Activated T-helper 17 cell treated with anti-CD3 and anti-CD28 coated beads, Interleukin-2, amount 50 U/mL, for 72 hours (primary cell): ENCODE measurements around the gene PTGIR. TPM values are rescaled to one million over a fixed set of nuclear protein-coding genes. Genes with fewer than 3 reads are reported as not detected.

Experiments
- ATAC-seq: fragments of 150-1000 bp; cut with Tn5 transposase; replicated peaks from 2 replicates; pipeline ENCODE4 v1.10.0; 2021; ENCODE audit warnings: mild to moderate bottlenecking, moderate library complexity
- H3K27ac Mint-ChIP-seq: one replicate; pipeline ENCODE4 v1.8.0; 2022; ENCODE audit warnings: mixed read lengths
- H3K27me3 Mint-ChIP-seq: one replicate; pipeline ENCODE4 v1.8.0; 2022; ENCODE audit warnings: mixed read lengths
- H3K36me3 Mint-ChIP-seq: one replicate; pipeline ENCODE4 v1.8.0; 2022; ENCODE audit warnings: low read depth, mild to moderate bottlenecking, mixed read lengths
- H3K4me1 Mint-ChIP-seq: one replicate; pipeline ENCODE4 v1.8.0; 2022; ENCODE audit warnings: mixed read lengths
- H3K4me3 Mint-ChIP-seq: one replicate; pipeline ENCODE4 v1.8.0; 2022; ENCODE audit warnings: mild to moderate bottlenecking, mixed read lengths
- H3K9me3 Mint-ChIP-seq: one replicate; pipeline ENCODE4 v1.8.0; 2022; ENCODE audit warnings: mixed read lengths
- total RNA-seq, 2 donors: library from RNA; stranded (reverse); gene quantifications; one replicate each; pipeline ENCODE4 v1.2.3, GENCODE V29; 2022

PTGIR gene
- total RNA-seq, 2 donors from 2014 or later = 1.3 to 12.9 TPM

DNA sequence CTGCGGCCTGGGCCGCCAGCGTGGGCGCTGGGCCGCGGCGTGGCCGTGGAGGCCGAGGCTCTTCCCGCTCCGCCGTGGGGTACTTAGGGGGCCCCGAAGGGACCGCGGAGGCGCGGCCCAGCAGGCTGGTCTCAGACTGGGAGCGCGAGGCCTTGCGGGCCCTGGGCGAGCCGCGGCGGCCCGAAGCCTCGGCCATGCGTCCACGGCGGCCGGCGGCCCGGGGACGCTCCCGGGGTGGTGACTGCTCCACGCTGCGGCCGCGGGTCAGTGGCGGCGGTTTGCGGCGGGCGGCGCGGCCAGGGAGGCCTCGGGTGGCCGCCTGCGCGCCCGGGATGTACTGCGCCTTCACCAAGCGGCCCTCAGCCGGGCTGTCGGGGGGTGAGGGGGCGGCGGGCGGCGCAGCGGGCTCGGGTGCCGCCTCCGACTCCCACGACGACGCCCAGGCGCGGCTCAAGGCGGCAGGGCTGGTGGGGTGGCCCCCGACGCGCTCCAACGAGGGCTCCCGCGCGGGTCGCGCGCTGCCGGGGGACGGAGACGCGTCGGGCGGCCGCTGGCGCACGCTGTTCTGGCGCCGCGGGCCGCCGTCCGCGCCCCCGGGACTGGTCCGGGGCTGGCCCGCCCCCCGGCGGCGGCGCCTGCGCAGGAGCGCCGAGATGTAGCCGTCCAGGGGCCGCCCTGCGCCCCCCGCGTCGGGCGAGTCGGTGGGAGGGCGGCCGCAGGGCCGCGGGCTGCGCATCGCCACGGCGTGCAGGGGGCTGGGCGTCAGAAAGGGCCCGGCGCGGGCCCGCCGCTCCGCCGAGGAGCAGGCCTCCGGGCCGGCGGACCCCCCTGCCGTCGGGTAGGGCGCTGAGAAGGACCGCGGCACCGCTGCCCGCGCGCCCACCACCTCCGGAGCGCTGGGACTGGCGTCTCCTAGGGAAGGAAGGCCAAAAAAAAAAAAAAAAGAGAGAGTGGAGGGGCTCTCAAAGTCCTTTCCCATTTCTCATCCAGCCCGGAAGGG, 24.4 kb upstream of the PTGIR start:
- no peak for ATAC-seq
- H3K4me3 Mint-ChIP-seq = no peak overlapping the region
- peaks cover 5% of the 10 kb centered on the region for H3K4me1 Mint-ChIP-seq
- H3K27me3 Mint-ChIP-seq = peaks cover 34% of the 10 kb centered on the region
- no peak overlapping the region for H3K27ac Mint-ChIP-seq
- peaks cover 18% of the 10 kb centered on the region for H3K36me3 Mint-ChIP-seq
- no peaks in the 10 kb centered on the region for H3K9me3 Mint-ChIP-seq

DNA sequence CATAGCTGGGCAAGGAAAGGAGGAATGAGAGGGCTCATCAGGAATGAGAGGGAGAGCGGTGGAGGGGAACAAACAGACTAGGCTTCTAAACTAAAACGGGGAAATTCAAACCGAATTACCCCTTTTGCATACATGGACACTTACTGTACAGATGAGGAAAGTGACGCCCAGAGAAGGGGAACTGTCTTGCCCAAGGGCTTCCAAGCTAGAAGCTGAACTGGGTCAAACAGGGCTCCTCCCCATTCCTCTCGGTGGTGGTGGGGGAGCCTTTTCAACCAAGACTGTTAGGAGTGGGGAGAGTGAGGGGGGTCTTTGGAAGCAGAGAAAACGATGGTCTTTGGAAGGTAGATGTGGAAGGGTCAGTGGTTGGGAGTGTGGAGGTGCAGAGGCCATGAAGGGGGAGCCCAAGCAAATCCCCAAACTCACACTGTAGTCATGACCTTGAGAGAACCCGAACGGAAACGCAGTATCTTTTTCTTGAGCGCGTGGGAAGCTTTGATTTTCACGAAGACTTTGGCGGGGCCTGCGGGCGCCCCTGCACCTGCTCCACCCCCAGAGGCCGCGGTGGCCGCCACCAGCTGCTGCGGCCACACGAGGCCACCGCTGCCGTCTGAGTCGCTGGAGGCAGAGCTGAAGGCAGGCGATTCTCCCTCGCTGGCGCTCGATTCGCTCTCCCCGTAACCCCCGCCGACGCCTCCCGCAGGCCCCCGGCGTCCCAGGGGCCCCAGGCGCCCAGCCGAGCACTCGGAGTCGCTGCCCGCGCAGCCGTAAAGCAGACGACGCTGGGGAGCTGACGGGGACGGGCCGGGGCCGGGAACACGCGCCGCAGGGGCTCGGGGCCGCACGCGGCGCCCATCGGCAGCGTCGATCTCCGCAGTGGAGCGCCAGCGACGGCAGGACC, 23.4 kb upstream of the PTGIR start:
- peak overlapping the region; percentile 31 for H3K4me3 Mint-ChIP-seq
- peak; percentile 50 for ATAC-seq
- peaks cover 5% of the 10 kb centered on the region for H3K4me1 Mint-ChIP-seq
- peaks cover 18% of the 10 kb centered on the region for H3K36me3 Mint-ChIP-seq
- H3K27ac Mint-ChIP-seq = no peak overlapping the region
- peaks cover 30% of the 10 kb centered on the region for H3K27me3 Mint-ChIP-seq
- no peaks in the 10 kb centered on the region for H3K9me3 Mint-ChIP-seq

DNA sequence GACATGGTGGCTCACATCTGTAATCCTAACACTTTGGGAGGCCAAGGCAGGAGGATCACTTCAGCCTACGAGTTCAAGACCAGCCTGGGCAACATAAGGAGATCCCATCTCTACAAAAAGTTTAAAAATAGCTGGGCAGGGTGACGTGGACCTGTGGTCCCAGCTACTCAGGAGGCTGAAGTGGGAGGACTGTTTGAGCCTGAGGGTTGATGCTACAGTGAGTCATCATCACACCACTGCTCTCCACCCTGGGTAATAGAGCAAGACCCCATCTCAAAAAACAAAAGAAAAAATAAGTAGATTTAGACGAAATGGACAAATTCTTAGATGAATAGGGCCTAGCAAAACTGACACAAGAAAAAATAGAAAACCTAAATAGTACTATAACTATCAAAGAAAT, 21.5 kb upstream of the PTGIR start:
- ATAC-seq = peak; percentile 39
- Mint-ChIP-seq H3K4me3 (no peak overlapping the region), H3K27ac (no peak overlapping the region), H3K4me1 (peaks cover 5% of the 10 kb centered on the region), H3K9me3 (no peaks in the 10 kb centered on the region), H3K36me3 (peaks cover 18% of the 10 kb centered on the region), H3K27me3 (peaks cover 24% of the 10 kb centered on the region)

DNA sequence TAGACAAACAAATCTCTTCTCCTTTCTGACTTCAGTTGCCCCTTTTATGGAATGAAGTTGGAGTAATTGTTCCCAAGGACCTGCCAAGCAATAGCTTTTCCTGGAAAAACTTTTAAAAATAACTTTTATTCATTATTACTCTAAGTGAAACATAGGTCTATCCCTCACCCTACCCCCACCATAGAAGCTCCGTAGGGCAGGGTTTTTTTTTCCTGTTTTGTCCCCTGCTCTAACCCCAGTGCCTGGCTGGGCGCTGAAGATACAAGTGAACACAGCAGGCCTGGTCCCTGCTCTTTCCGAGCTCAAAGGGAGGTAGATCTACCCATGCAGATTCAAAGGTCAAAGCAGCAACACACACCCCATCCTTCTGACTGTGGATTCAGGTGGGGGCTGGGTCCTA, 19.8 kb upstream of the PTGIR start:
- H3K36me3 Mint-ChIP-seq = peaks cover 8% of the 10 kb centered on the region
- peaks cover 5% of the 10 kb centered on the region for H3K4me1 Mint-ChIP-seq
- H3K27me3 Mint-ChIP-seq = peaks cover 19% of the 10 kb centered on the region
- H3K27ac Mint-ChIP-seq = no peak overlapping the region
- no peaks in the 10 kb centered on the region for H3K9me3 Mint-ChIP-seq
- H3K4me3 Mint-ChIP-seq = no peak overlapping the region
- ATAC-seq = no peak

DNA sequence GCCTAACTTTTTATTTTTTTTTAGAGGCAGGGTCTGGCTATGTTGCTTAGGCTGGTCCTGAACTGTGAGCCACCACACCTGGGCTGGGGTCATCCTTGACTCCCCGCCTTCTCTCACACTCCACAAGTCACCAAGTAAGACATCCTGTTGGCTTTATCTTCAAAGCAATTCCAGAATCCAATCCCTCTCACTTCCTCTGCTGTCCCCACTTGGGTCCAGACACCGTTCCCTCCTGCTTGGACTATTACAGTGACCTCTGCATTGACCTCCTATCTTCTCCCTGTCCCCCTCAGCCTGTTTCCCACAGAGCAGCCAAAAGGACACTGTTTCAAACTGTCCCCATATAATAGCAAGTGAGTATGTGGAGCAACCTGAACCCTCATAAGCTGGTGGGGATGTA, 15.8 kb upstream of the PTGIR start:
- Mint-ChIP-seq H3K27ac (no peak overlapping the region), H3K4me3 (no peak overlapping the region), H3K4me1 (no peaks in the 10 kb centered on the region), H3K27me3 (peaks cover 5% of the 10 kb centered on the region), H3K9me3 (no peaks in the 10 kb centered on the region), H3K36me3 (no peaks in the 10 kb centered on the region)
- ATAC-seq = no peak

DNA sequence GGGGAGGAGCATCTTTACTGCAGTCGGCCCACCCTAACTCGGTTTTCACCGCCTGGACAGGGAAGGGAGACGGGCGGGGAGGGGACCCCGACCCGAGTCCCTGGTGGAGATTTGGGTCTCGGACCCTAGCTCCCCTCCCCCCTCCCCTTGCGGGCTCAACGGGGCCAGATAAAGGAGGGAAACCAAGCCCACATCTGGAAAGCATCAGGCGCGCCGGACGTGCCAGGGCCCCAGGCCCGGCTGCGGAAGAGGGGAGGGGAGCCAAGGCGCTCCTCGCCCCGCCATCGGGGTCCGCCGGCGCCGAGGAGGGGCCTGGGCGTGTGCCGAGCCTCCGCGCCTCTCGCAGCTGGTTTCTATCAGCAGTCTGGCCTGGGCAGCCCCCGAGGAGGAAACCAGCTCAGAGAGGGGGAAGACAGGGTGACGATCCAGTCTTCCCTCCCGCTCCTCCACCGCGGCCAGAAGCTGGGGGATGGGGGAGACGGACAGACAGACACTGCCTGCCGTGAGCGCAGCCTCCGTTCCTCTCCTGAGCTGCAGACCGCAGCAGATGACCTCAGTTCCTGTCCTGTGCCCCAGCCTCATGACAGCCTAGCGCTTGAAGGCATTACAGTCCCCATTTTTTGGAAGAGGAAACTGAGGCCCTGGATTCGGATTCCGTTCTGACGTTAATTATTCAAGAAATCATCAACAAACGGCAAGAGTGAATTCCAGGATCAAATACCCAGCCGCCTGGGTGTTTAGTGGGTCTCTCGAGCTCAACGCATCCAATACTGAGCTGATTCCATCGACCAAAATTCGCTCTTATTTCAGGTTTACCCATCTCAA, 14.7 kb upstream of the PTGIR start:
- Mint-ChIP-seq H3K4me1 (no peaks in the 10 kb centered on the region), H3K4me3 (no peak overlapping the region), H3K27ac (no peak overlapping the region), H3K9me3 (no peaks in the 10 kb centered on the region), H3K27me3 (peaks cover 4% of the 10 kb centered on the region), H3K36me3 (no peaks in the 10 kb centered on the region)
- peak; percentile 10 for ATAC-seq

DNA sequence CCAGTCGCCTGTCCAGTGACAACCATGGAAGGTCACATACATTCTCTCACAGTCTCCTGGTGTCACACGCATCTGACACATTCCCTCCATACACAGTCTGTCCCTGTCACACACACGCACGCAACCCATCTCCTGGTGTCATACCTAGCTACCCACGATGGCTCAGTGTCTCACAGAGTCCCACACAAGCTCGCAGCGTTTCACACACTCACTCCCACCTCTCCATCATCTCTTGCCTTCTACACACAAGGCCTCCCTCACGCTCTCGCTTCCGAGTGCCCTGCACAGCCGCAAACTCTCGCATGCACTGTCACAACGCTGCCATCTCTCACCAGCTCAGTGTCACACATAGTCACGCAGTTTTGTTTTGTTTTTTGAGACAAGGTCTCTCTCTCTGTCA, 12.3 kb upstream of the PTGIR start:
- ATAC-seq = no peak
- H3K36me3 Mint-ChIP-seq = peaks cover 6% of the 10 kb centered on the region
- H3K27ac Mint-ChIP-seq = no peak overlapping the region
- H3K9me3 Mint-ChIP-seq = no peaks in the 10 kb centered on the region
- H3K4me3 Mint-ChIP-seq = no peak overlapping the region
- H3K4me1 Mint-ChIP-seq = peaks cover 10% of the 10 kb centered on the region
- H3K27me3 Mint-ChIP-seq = peaks cover 4% of the 10 kb centered on the region

DNA sequence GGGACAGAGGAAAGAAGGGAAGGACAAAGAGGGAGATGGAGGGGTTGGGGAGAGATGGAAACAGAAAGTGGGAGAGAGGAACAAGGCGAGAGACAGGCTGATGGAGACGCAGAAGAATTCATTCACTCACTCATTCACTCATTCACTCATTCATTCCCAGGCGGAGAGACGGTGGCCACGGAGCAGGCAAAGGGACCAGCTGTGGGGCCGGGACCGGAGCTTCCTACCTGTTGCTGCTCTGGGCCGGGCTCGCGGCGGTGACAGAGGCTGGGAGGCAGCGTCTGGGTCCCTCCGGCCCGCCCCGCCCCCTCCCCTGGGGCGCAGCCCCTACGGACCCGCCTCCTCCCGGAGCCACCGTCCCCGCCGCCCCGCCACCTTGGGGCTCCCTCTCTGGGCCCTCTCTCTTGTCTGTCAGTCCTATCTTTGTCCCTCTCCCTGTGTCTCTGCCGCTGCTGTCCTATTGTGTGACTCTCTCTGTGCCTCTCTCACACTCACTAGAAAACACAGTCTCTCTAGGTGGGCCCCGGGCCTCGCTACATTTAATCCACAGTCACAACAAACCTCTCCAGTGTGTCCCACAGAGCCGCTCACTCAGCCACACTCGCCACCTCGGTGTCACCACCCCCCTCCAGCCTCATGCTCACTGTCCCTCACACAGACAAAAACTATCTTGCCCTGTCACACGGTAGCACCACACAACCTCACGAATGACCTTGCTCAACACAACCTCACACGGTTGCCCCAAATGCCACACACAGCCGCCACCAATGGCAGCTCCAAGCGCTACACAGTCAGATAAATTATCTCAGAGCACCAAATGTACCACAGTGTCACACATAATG, 11.3 kb upstream of the PTGIR start, which contains the start of gene GNG8:
Gene GNG8 (minus strand): TSS at position 283 of the 842 bp plus-strand sequence. CDS start 1,520 bp downstream, outside the sequence.
- Mint-ChIP-seq H3K4me3 (no peak within 1 kb of the TSS), H3K27me3 (peaks cover 4% of the 10 kb centered on the region), H3K36me3 (peaks cover 6% of the 10 kb centered on the region), H3K9me3 (no peaks in the 10 kb centered on the region), H3K4me1 (peaks cover 10% of the 10 kb centered on the region), H3K27ac (no peak within 1 kb of the TSS)
- no peak for ATAC-seq

DNA sequence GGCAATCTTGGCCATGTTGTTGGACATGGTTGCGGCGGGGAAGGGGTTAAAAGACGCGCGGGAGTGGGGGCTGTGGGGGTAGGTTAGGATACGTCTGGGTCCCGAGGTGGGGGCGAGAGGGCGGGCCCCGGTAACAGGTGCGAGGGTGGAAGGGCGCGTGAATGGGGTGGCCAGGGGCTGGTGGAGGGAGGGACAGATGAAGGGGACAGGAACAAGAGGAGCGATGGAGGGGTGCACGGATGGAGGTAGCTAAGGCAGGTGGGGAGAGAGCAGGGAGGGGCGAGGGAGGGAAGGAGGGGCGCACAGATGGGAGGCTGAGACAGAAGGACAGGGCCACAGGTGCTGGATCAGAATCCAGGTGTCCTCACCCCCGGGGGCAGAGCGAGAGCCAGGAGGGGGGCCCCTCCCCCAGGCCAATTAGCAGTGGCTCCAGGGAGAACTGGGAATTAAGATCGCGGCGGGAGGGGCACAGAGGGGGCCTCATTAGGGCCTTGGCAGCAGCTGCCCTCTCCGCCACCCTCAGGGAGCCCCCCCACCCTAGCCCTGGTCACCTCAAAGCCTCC, 9.8 kb upstream of the PTGIR start:
- ATAC-seq = no peak
- Mint-ChIP-seq H3K4me3 (no peak overlapping the region), H3K27ac (no peak overlapping the region), H3K36me3 (peaks cover 6% of the 10 kb centered on the region), H3K9me3 (no peaks in the 10 kb centered on the region), H3K4me1 (peaks cover 10% of the 10 kb centered on the region), H3K27me3 (no peaks in the 10 kb centered on the region)

DNA sequence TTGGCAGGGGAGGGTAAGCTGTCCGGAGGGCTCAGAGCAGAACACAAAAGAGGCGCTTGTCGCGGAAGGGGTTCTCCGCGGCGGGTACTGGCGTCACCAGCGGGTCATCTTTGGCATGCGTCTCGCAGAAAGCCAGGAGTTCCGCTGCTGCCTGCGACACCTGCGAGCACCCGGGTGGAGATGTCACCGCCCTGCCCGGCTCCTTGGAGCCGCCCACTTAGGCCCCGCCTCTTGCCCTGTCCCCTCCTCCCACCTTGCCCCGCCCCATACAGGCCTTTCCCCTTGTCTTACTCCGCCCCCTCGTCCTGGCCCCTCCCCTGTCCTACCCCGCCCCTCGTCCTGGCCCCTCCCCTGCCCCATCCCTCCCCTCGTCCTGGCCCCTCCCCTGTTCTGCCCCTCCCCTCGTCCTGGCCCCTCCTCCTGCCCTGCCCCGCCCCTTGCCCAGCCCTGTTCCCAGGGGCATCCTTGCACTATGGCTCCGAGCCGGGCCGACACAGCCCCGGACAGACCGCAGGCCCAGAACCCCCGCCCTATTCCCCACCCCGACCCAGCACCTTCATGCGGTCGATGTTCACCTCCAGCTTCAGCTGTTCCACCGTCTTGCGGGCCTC, 9.3 kb upstream of the PTGIR start:
- Mint-ChIP-seq H3K27me3 (no peaks in the 10 kb centered on the region), H3K4me3 (no peak overlapping the region), H3K27ac (peak overlapping the region; percentile 29), H3K36me3 (peaks cover 6% of the 10 kb centered on the region), H3K4me1 (peaks cover 10% of the 10 kb centered on the region), H3K9me3 (no peaks in the 10 kb centered on the region)
- ATAC-seq = peak; percentile 48

DNA sequence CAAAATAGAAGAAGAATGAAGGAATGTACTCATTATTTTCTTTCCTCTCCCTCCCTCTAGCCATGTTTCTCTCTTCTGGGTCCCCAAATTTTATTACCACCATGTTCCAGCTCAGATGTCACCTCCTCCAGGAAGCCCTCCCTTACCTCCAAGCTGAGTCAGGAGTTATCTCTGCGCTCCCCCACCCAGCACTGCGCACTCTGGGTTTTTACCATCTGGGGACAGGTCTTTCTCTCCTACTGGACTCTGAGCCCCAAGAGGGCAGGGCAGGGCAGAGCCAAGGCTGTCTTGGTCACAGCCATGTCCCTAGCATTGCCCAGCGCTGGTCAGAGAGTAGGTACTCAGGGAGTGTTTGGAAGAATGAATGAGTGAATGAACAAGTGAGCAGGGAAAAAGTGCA, 8.2 kb upstream of the PTGIR start:
- no peaks in the 10 kb centered on the region for H3K9me3 Mint-ChIP-seq
- H3K4me1 Mint-ChIP-seq = peaks cover 10% of the 10 kb centered on the region
- H3K4me3 Mint-ChIP-seq = no peak overlapping the region
- ATAC-seq = no peak
- H3K27ac Mint-ChIP-seq = peak overlapping the region; percentile 29
- peaks cover 6% of the 10 kb centered on the region for H3K36me3 Mint-ChIP-seq
- H3K27me3 Mint-ChIP-seq = no peaks in the 10 kb centered on the region

DNA sequence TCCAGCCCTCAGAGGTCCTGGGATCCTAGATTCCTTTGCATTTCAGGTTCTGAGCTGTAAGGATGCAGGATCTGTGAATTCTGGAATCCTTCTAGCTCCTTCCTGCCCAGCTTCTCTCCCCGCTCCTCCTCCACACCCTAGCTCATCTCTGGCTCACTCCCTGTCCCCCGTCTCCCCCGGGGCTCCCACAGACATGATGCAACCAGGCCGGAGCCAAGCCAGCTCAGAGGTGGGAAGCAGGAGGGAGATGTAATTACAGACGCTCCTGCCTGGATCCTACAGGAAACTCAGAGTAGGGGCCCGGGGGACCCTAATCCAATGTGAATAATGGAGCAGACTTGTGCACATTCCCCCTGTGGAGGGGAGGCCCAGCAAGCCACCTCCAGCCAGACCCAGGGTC, 6.6 kb upstream of the PTGIR start:
- Mint-ChIP-seq H3K27me3 (no peaks in the 10 kb centered on the region), H3K27ac (no peak overlapping the region), H3K4me3 (no peak overlapping the region), H3K9me3 (no peaks in the 10 kb centered on the region), H3K36me3 (peaks cover 6% of the 10 kb centered on the region), H3K4me1 (peaks cover 10% of the 10 kb centered on the region)
- no peak for ATAC-seq
